Heart right ventricle (tissue), 16 donors: ENCODE results near the gene RHBDL1. TPM values are rescaled to one million over a fixed set of nuclear protein-coding genes. Genes with fewer than 3 reads are reported as not detected.
A peak's percentile ranks its signal among the peaks of the same experiment; 100 is the strongest.

Experiments used
- ATAC-seq, 8 donors: fragments of 200-7000 bp; cut with Tn5 transposase; one replicate each; pipeline ENCODE4 v1.9.1; 2020; ENCODE audit warnings: mild to moderate bottlenecking in 8 of 8, moderate library complexity in 8 of 8, moderate number of reproducible peaks in 1 of 8
- DNase-seq, 2 donors: peaks; one replicate each; pipeline ENCODE4 v3.0.0-alpha.2; 2020
- H3K27ac ChIP-seq, 10 donors: fragments of 200-600 bp; sonication (generic) in 2 of 10; one replicate each; pipeline versions ENCODE4 v1.5.0 to v1.8.0; 2020 to 2022; ENCODE audit warnings: mild to moderate bottlenecking in 3 of 10
- H3K27me3 ChIP-seq, 7 donors: fragments of 200-600 bp; one replicate each; pipeline ENCODE4 v1.8.0; 2021 to 2022; ENCODE audit warnings: mild to moderate bottlenecking in 2 of 7
- H3K36me3 ChIP-seq, 9 donors: fragments of 200-600 bp; sonication (generic) in 1 of 9; one replicate each; pipeline versions ENCODE4 v1.5.0 to v1.8.0; 2020 to 2022; ENCODE audit warnings: mild to moderate bottlenecking in 2 of 9
- H3K4me1 ChIP-seq, 9 donors: fragments of 200-600 bp; sonication (generic) in 1 of 9; one replicate each; pipeline versions ENCODE4 v1.5.0 to v1.8.0; 2020 to 2022; ENCODE audit warnings: mild to moderate bottlenecking in 4 of 9
- H3K4me3 ChIP-seq, 10 donors: fragments of 200-600 bp; sonication (generic) in 2 of 10; one replicate each; pipeline versions ENCODE4 v1.5.0 to v1.8.0; 2020 to 2022; ENCODE audit warnings: mild to moderate bottlenecking in 7 of 10, moderate library complexity in 2 of 10
- H3K9me3 ChIP-seq, 11 donors: fragments of 200-600 bp in 10 of 11; sonication (generic) in 2 of 11; one replicate each; pipeline versions ENCODE4 v1.5.0 to v1.8.0; 2013 to 2022; ENCODE audit warnings: mild to moderate bottlenecking in 2 of 11, control low read depth in 1 of 11, moderate library complexity in 1 of 11
- CTCF ChIP-seq, 9 donors: fragments of 200-600 bp; sonication (generic) in 2 of 9; IDR thresholded peaks; one replicate each; pipeline versions ENCODE4 v1.5.0 to v1.8.0; 2021 to 2022; ENCODE audit warnings: antibody characterized with exemption in 9 of 9, mild to moderate bottlenecking in 5 of 9, moderate library complexity in 1 of 9
- WGBS, 2 donors: extraction: QIAGEN DNeasy Blood & Tissue Kit; methylation state at CpG; one replicate each; pipeline ENCODE4 v1.1.7; 2013; ENCODE audit warnings: inconsistent platforms in 1 of 2; 5-methylcytosine and 5-hydroxymethylcytosine counted together
- intact Hi-C, 10 donors: fragments of 100-400 bp; cut with DNase I; formaldehyde crosslinking; loops; one replicate each; pipeline versions ENCODE4 v1.11.1 to v1.14.2; 2022
- polyA plus RNA-seq, 2 donors: library from polyadenylated mRNA; stranded (reverse); fragments of 200-250 nt; gene quantifications; one replicate each; pipeline ENCODE4 v1.2.3, GENCODE V29; 2013
- total RNA-seq, 10 donors: library from RNA; stranded (reverse); fragmentation: NEBNext Ultra II Directional in 3 of 10; extraction: Animal tissue kit (Norgen Biotek cat#: 25700) in 3 of 10; gene quantifications; one replicate each; pipeline versions ENCODE4 v1.2.1 to v1.2.4, GENCODE V29; 2021 to 2023
- donor health status: Arrhythmogenic right ventricular cardiomyopathy.
- donor health status: ischemic (EF 13 %, LVEDD 7.1; RV severe dilation, severe dysfunction).
- donor health status: healthy with polysubstance abuse.
- donor health status: DM: no; HTN: yes; CAD: no.
- donor health status: DM: no; HTN: no; CAD: no.
- donor health status: ischemic (EF 25% LVEDD 6.9; RV normal size, moderate dysfunction).
- donor health status: ischemic (EF 25% LVEDD 5.7; RV mildly dilated, moderate dysfunction).
- donor health status: healthy.
- donor health status: DM: yes; HTN: yes; CAD: no.
- donor health status: Ischemic cardiomyopathy.
- donor health status: ischemic (EF 35%, LVEDD 5.7; RV mildly dilated, moderate dysfunction).
- donor health status: nonischemic (EF 11% LVEDD 7.7; RV severe dilation, severe dysfunction).
- donor health status: DM: yes; HTN: yes; CAD: no.
- donor health status: PGD.
- donor health status: ischemic (EF 29% LVEDD 5.4; RV normal size, mild dysfunction).
- donor health status: nonischemic (EF 23%, LVEDD 6.1; RV moderate dilation, normal function).

The RHBDL1 gene
- total and polyA plus RNA-seq, 12 donors: 0.90 to 7.4 (median 2.1) TPM

- Histone ChIP-seq H3K27ac (peak overlapping the region; percentile 89 to 99 (median 96)), H3K36me3 (peaks cover 0 to 3% (median 0%) of the 10 kb centered on the region in 9 donors), H3K27me3 (no peaks in the 10 kb centered on the region), H3K4me1 (peaks cover 18 to 72% (median 49%) of the 10 kb centered on the region in 9 donors), H3K9me3 (no peaks in the 10 kb centered on the region), H3K4me3 (peak overlapping the region; percentile 46 to 96 (median 72))
- 6% methylated on average over 49 to 72 of the region's 72 CpGs for WGBS, 2 donors
- DNase-seq: peak; percentile 66 to 69
- no peak for TF ChIP-seq CTCF (IDR thresholded peaks at IDR 0.05)
- peak; percentile 16 to 59 (median 32) for ATAC-seq
- intact Hi-C loops: no loop called here
These were observed 33.1 kb upstream of the RHBDL1 start for GRCh38 chr16:642189-643049.

- 66 to 76% methylated on average over 13 of the region's 13 CpGs for WGBS, 2 donors
- peak overlapping the region; percentile 46 to 96 (median 72) for H3K4me3 ChIP-seq
- peak in 1 of 8 donors; percentile 0 for ATAC-seq
These were observed 32.5 kb upstream of the RHBDL1 start for GRCh38 chr16:643050-643368.

GRCh38 chr16:644556-644955 is 30.9 kb upstream of the RHBDL1 start:
- H3K27ac ChIP-seq: peak overlapping the region in 5 of 10 donors; percentile 80 to 96 (median 93)

More at GRCh38 chr16:643050-643368, 32.5 kb upstream of the RHBDL1 start:
- no peak for DNase-seq
- Histone ChIP-seq H3K36me3 (peaks cover 0 to 3% (median 0%) of the 10 kb centered on the region in 9 donors), H3K9me3 (no peaks in the 10 kb centered on the region), H3K27me3 (no peaks in the 10 kb centered on the region), H3K4me1 (peaks cover 24 to 72% (median 49%) of the 10 kb centered on the region in 9 donors), H3K27ac (peak overlapping the region; percentile 89 to 99 (median 96))
- no peak for TF ChIP-seq CTCF (IDR thresholded peaks at IDR 0.05)
- intact Hi-C loops: no loop called here

More at GRCh38 chr16:644556-644955, 30.9 kb upstream of the RHBDL1 start:
- no peaks in the 10 kb centered on the region for H3K27me3 ChIP-seq
- H3K9me3 ChIP-seq: no peaks in the 10 kb centered on the region
- H3K4me3 ChIP-seq: no peak overlapping the region
- peaks cover 0 to 3% (median 0%) of the 10 kb centered on the region in 9 donors for H3K36me3 ChIP-seq
- no peak for DNase-seq
- no peak for ATAC-seq
- 86 to 88% methylated on average over 12 of the region's 12 CpGs for WGBS, 2 donors
- H3K4me1 ChIP-seq: peaks cover 33 to 73% (median 55%) of the 10 kb centered on the region in 9 donors
- intact Hi-C loops: no loop called here
- no peak for TF ChIP-seq CTCF (IDR thresholded peaks at IDR 0.05)
